ENCODE results near the gene PHETA1. TPM values are rescaled to one million over a fixed set of nuclear protein-coding genes. Genes with fewer than 3 reads are reported as not detected.

The PHETA1 gene
- total and polyA plus RNA-seq, 4 experiments from 2014 or later, result 0.24 to 6.4 (median 3.1) TPM

- Histone ChIP-seq H3K27me3 (ENCODE audit: insufficient read depth, low read length) (no peaks in the 10 kb centered on the region), H3K4me1 (ENCODE audit: insufficient read depth, low read length) (no peaks in the 10 kb centered on the region), H3K36me3 (ENCODE audit: insufficient read depth, low read length) (no peaks in the 10 kb centered on the region), H3K9me3 (ENCODE audit: control insufficient read depth in 1 of 2, low read length in 2 of 2) (no peaks in the 10 kb centered on the region), H3K4me3 (ENCODE audit: low read length in 2 of 2) (no peak overlapping the region), H3K27ac (ENCODE audit: low read depth, low read length) (no peak overlapping the region)
- POLR2A ChIA-PET (ENCODE audit: partially characterized antibody), result no interaction called here
- Mint-ChIP-seq H3K27ac (no peak overlapping the region), H3K27me3 (peaks cover 0 to 12% of the 10 kb centered on the region in 2 donors), H3K36me3 (no peaks in the 10 kb centered on the region), H3K9me3 (no peaks in the 10 kb centered on the region), H3K4me3 (no peak overlapping the region), H3K4me1 (no peaks in the 10 kb centered on the region)
- no peak for DNase-seq
- intact Hi-C loops (cut with micrococcal nuclease), result no loop called here
- CTCF ChIA-PET (ENCODE audit: partially characterized antibody), result no interaction called here
Measured at GRCh38 chr12:111320258-111321050, 48.4 kb downstream of the PHETA1 start.

GRCh38 chr12:111319600-111320257 is 49.2 kb downstream of the PHETA1 start:
- intact Hi-C loops (cut with micrococcal nuclease), result no loop called here
- no peak for DNase-seq
- H3K4me3 Mint-ChIP-seq, result no peak overlapping the region
- no peaks in the 10 kb centered on the region for H3K4me1 Mint-ChIP-seq
- peaks cover 0 to 12% of the 10 kb centered on the region in 2 donors for H3K27me3 Mint-ChIP-seq
- no peak overlapping the region for H3K27ac Mint-ChIP-seq
- Histone ChIP-seq H3K9me3 (ENCODE audit: control insufficient read depth in 1 of 2, low read length in 2 of 2) (no peaks in the 10 kb centered on the region), H3K27ac (ENCODE audit: low read depth, low read length) (no peak overlapping the region), H3K4me3 (ENCODE audit: low read length in 2 of 2) (no peak overlapping the region), H3K36me3 (ENCODE audit: insufficient read depth, low read length) (no peaks in the 10 kb centered on the region), H3K27me3 (ENCODE audit: insufficient read depth, low read length) (no peaks in the 10 kb centered on the region), H3K4me1 (ENCODE audit: insufficient read depth, low read length) (no peaks in the 10 kb centered on the region)
- H3K9me3 Mint-ChIP-seq, result no peaks in the 10 kb centered on the region
- ChIA-PET CTCF (ENCODE audit: partially characterized antibody) (no interaction called here), POLR2A (ENCODE audit: partially characterized antibody) (no interaction called here)
- H3K36me3 Mint-ChIP-seq, result no peaks in the 10 kb centered on the region

GRCh38 chr12:111318450-111318849 is 50.4 kb downstream of the PHETA1 start:
- no peak overlapping the region for H3K27ac ChIP-seq (ENCODE audit: low read depth, low read length)
- peaks cover 5% of the 10 kb centered on the region for H3K4me1 ChIP-seq (ENCODE audit: insufficient read depth, low read length)
- ChIA-PET POLR2A (ENCODE audit: partially characterized antibody) (no interaction called here), CTCF (ENCODE audit: partially characterized antibody) (interaction anchor here (0.8 to 2.1 kb wide), 3 partner anchors 12 to 380 kb away, joined by 3 to 7 read pairs (median 4); no protein-coding TSS in a partner anchor)
- no peak overlapping the region for H3K27ac Mint-ChIP-seq
- H3K27me3 ChIP-seq (ENCODE audit: insufficient read depth, low read length), result no peaks in the 10 kb centered on the region
- H3K4me3 ChIP-seq (ENCODE audit: low read length in 2 of 2), result no peak overlapping the region
- H3K36me3 Mint-ChIP-seq, result no peaks in the 10 kb centered on the region
- H3K4me1 Mint-ChIP-seq, result peaks cover 0 to 6% (median 5%) of the 10 kb centered on the region in 4 donors
- H3K9me3 Mint-ChIP-seq, result no peaks in the 10 kb centered on the region
- intact Hi-C loops (cut with micrococcal nuclease), result no loop called here
- H3K9me3 ChIP-seq (ENCODE audit: control insufficient read depth in 1 of 2, low read length in 2 of 2), result no peaks in the 10 kb centered on the region
- peaks cover 6 to 16% of the 10 kb centered on the region in 2 donors for H3K27me3 Mint-ChIP-seq
- H3K4me3 Mint-ChIP-seq, result no peak overlapping the region
- no peak for DNase-seq
- H3K36me3 ChIP-seq (ENCODE audit: insufficient read depth, low read length), result no peaks in the 10 kb centered on the region

- no peaks in the 10 kb centered on the region for H3K9me3 ChIP-seq (ENCODE audit: control insufficient read depth in 1 of 2, low read length in 2 of 2)
- Mint-ChIP-seq H3K27ac (no peak overlapping the region), H3K4me3 (no peak overlapping the region), H3K9me3 (no peaks in the 10 kb centered on the region), H3K4me1 (peaks cover 0 to 6% (median 5%) of the 10 kb centered on the region in 4 donors), H3K36me3 (no peaks in the 10 kb centered on the region), H3K27me3 (peaks cover 7 to 16% of the 10 kb centered on the region in 2 donors)
- intact Hi-C loops (cut with micrococcal nuclease), result no loop called here
- H3K27me3 ChIP-seq (ENCODE audit: insufficient read depth, low read length), result no peaks in the 10 kb centered on the region
- H3K27ac ChIP-seq (ENCODE audit: low read depth, low read length), result no peak overlapping the region
- ChIA-PET POLR2A (ENCODE audit: partially characterized antibody) (no interaction called here), CTCF (ENCODE audit: partially characterized antibody) (interaction anchor here (1.5 to 2.1 kb wide), 2 partner anchors 10 to 293 kb away, joined by 4 to 7 read pairs; no protein-coding TSS in a partner anchor)
- no peaks in the 10 kb centered on the region for H3K36me3 ChIP-seq (ENCODE audit: insufficient read depth, low read length)
- no peak for DNase-seq
- H3K4me3 ChIP-seq (ENCODE audit: low read length in 2 of 2), result no peak overlapping the region
- peaks cover 6% of the 10 kb centered on the region for H3K4me1 ChIP-seq (ENCODE audit: insufficient read depth, low read length)
Measured at GRCh38 chr12:111316671-111317070, 52.2 kb downstream of the PHETA1 start.

- DNase-seq, result no peak
- Mint-ChIP-seq H3K27ac (no peak overlapping the region), H3K4me3 (no peak overlapping the region), H3K27me3 (peaks cover 7 to 16% of the 10 kb centered on the region in 2 donors), H3K9me3 (no peaks in the 10 kb centered on the region), H3K4me1 (peaks cover 0 to 6% (median 5%) of the 10 kb centered on the region in 4 donors), H3K36me3 (no peaks in the 10 kb centered on the region)
- H3K36me3 ChIP-seq (ENCODE audit: insufficient read depth, low read length), result no peaks in the 10 kb centered on the region
- POLR2A ChIA-PET (ENCODE audit: partially characterized antibody), result no interaction called here
- CTCF ChIA-PET (ENCODE audit: partially characterized antibody), result interaction anchor here (1.1 to 4.8 kb wide), 5 partner anchors 15 to 419 kb away, joined by 3 to 34 read pairs (median 4); no protein-coding TSS in a partner anchor
- H3K9me3 ChIP-seq (ENCODE audit: control insufficient read depth in 1 of 2, low read length in 2 of 2), result no peaks in the 10 kb centered on the region
- H3K4me3 ChIP-seq (ENCODE audit: low read length in 2 of 2), result no peak overlapping the region
- H3K27ac ChIP-seq (ENCODE audit: low read depth, low read length), result no peak overlapping the region
- H3K4me1 ChIP-seq (ENCODE audit: insufficient read depth, low read length), result peaks cover 6% of the 10 kb centered on the region
- H3K27me3 ChIP-seq (ENCODE audit: insufficient read depth, low read length), result no peaks in the 10 kb centered on the region
- intact Hi-C loops (cut with micrococcal nuclease), result no loop called here
Measured at GRCh38 chr12:111314953-111315539, 53.8 kb downstream of the PHETA1 start.

- H3K36me3 Mint-ChIP-seq, result no peaks in the 10 kb centered on the region
- no peaks in the 10 kb centered on the region for H3K36me3 ChIP-seq (ENCODE audit: insufficient read depth, low read length)
- no peak overlapping the region for H3K4me3 ChIP-seq (ENCODE audit: low read length in 2 of 2)
- H3K4me1 ChIP-seq (ENCODE audit: insufficient read depth, low read length), result peaks cover 6% of the 10 kb centered on the region
- intact Hi-C loops (cut with micrococcal nuclease), result loop anchor here (1.0 kb wide), 1 partner anchor 420 kb away; no protein-coding TSS in a partner anchor
- no peak overlapping the region for H3K4me3 Mint-ChIP-seq
- DNase-seq, result peak; percentile 54 to 65 (median 55)
- H3K4me1 Mint-ChIP-seq, result peaks cover 2 to 8% (median 6%) of the 10 kb centered on the region in 4 donors
- H3K27ac ChIP-seq (ENCODE audit: low read depth, low read length), result no peak overlapping the region
- no peaks in the 10 kb centered on the region for H3K9me3 ChIP-seq (ENCODE audit: control insufficient read depth in 1 of 2, low read length in 2 of 2)
- CTCF ChIA-PET (ENCODE audit: partially characterized antibody), result interaction anchor here (0.6 to 4.8 kb wide), 8 partner anchors 10 to 420 kb away, joined by 3 to 34 read pairs (median 4); no protein-coding TSS in a partner anchor
- peaks cover 0 to 2% (median 0%) of the 10 kb centered on the region in 8 donors for H3K9me3 Mint-ChIP-seq
- H3K27me3 ChIP-seq (ENCODE audit: insufficient read depth, low read length), result no peaks in the 10 kb centered on the region
- no peak overlapping the region for H3K27ac Mint-ChIP-seq
- POLR2A ChIA-PET (ENCODE audit: partially characterized antibody), result no interaction called here
- peaks cover 7 to 14% of the 10 kb centered on the region in 2 donors for H3K27me3 Mint-ChIP-seq
Measured at GRCh38 chr12:111313833-111314259, 55.0 kb downstream of the PHETA1 start.

- peaks cover 7 to 14% of the 10 kb centered on the region in 2 donors for H3K27me3 Mint-ChIP-seq
- peaks cover 6% of the 10 kb centered on the region for H3K4me1 ChIP-seq (ENCODE audit: insufficient read depth, low read length)
- no peaks in the 10 kb centered on the region for H3K27me3 ChIP-seq (ENCODE audit: insufficient read depth, low read length)
Measured at GRCh38 chr12:111312708-111313107, 56.2 kb downstream of the PHETA1 start.

More at GRCh38 chr12:111312708-111313107, 56.2 kb downstream of the PHETA1 start:
- intact Hi-C loops (cut with micrococcal nuclease), result loop anchor here (1.0 kb wide), 1 partner anchor 418 kb away; no protein-coding TSS in a partner anchor
- no peak overlapping the region for H3K4me3 Mint-ChIP-seq
- Histone ChIP-seq H3K4me3 (ENCODE audit: low read length in 2 of 2) (no peak overlapping the region), H3K9me3 (ENCODE audit: control insufficient read depth in 1 of 2, low read length in 2 of 2) (no peaks in the 10 kb centered on the region), H3K36me3 (ENCODE audit: insufficient read depth, low read length) (no peaks in the 10 kb centered on the region), H3K27ac (ENCODE audit: low read depth, low read length) (no peak overlapping the region)
- H3K36me3 Mint-ChIP-seq, result no peaks in the 10 kb centered on the region
- H3K4me1 Mint-ChIP-seq, result peaks cover 2 to 8% (median 6%) of the 10 kb centered on the region in 4 donors
- no peak overlapping the region for H3K27ac Mint-ChIP-seq
- CTCF ChIA-PET (ENCODE audit: partially characterized antibody), result interaction anchor here (1.0 to 4.8 kb wide), 6 partner anchors 9 to 419 kb away, joined by 3 to 34 read pairs (median 6); no protein-coding TSS in a partner anchor
- H3K9me3 Mint-ChIP-seq, result peaks cover 0 to 3% (median 0%) of the 10 kb centered on the region in 8 donors
- DNase-seq, result no peak
- POLR2A ChIA-PET (ENCODE audit: partially characterized antibody), result interaction anchor here (1.3 kb wide), 1 partner anchor 12 kb away, joined by 4 read pairs; no protein-coding TSS in a partner anchor
